Psoas muscle (tissue), 8 donors: ENCODE data around the gene ZFTA. TPM values are rescaled to one million over a fixed set of nuclear protein-coding genes. Genes with fewer than 3 reads are reported as not detected.
"Not testable (repeated sequence)": the region's sequence is repeated elsewhere in the genome, so short reads cannot be mapped to it uniquely, and the experiment has no call there.

Source experiments
- ATAC-seq, 4 donors: fragments of 200-7000 bp; cut with Tn5 transposase; one replicate each; pipeline ENCODE4 v1.9.1; 2020; ENCODE audit warnings: moderate library complexity in 3 of 4, mild to moderate bottlenecking in 2 of 4
- DNase-seq, 2 donors: peaks; one replicate each; pipeline ENCODE4 v3.0.0-alpha.2; 2020
- H3K27ac ChIP-seq: fragments of 200-600 bp; one replicate; pipeline ENCODE4 v1.8.0; 2022
- H3K27me3 ChIP-seq, 3 donors: fragments of 200-600 bp in 1 of 3; one replicate each; pipeline versions ENCODE4 v1.6.1 to v1.8.0; 2013 to 2022; ENCODE audit warnings: low read length in 2 of 3, mild to moderate bottlenecking in 2 of 3, moderate library complexity in 1 of 3; ENCODE audit not compliant: insufficient read depth in 3 of 3
- H3K36me3 ChIP-seq, 2 donors: fragments of 200-600 bp in 1 of 2; one replicate each; pipeline versions ENCODE4 v1.6.1 to v1.8.0; 2013 to 2022; ENCODE audit warnings: low read depth in 1 of 2, mild to moderate bottlenecking in 1 of 2, moderate library complexity in 1 of 2; ENCODE audit not compliant: insufficient read depth in 1 of 2
- H3K4me1 ChIP-seq: fragments of 200-600 bp; one replicate; pipeline ENCODE4 v1.8.0; 2022
- H3K4me3 ChIP-seq: fragments of 200-600 bp; one replicate; pipeline ENCODE4 v1.8.0; 2022; ENCODE audit warnings: mild to moderate bottlenecking
- H3K9me3 ChIP-seq: fragments of 200-600 bp; one replicate; pipeline ENCODE4 v1.8.0; 2022
- WGBS, 3 donors: extraction: QIAGEN DNeasy Blood & Tissue Kit; methylation state at CpG; one replicate each; pipeline versions ENCODE4 v1.1.6 to v1.1.7; 2013; 5-methylcytosine and 5-hydroxymethylcytosine counted together
- intact Hi-C, 2 donors: fragments of 100-400 bp; cut with DNase I; formaldehyde crosslinking; loops; one replicate each; pipeline versions ENCODE4 v1.11.0 to v1.14.2; 2022
- polyA plus RNA-seq, 3 donors: library from polyadenylated mRNA; stranded (reverse); fragments of 200-250 nt; gene quantifications; one replicate each; pipeline ENCODE4 v1.2.3, GENCODE V29; 2013
- total RNA-seq, 4 donors: library from RNA; stranded (reverse); fragmentation: NEBNext Ultra II Directional in 2 of 4; extraction: Animal tissue kit (Norgen Biotek cat#: 25700) in 2 of 4; gene quantifications; one replicate each; pipeline versions ENCODE4 v1.2.1 to v1.2.4, GENCODE V29; 2021 to 2023
- TF ChIP-seq, protein P1 (sequence below): fragments of 200-600 bp; IDR thresholded peaks from one replicate; pipeline ENCODE4 v1.8.0; 2022; ENCODE audit warnings: antibody characterized with exemption
- donor health status: healthy with polysubstance abuse.
- donor health status: DM: no; HTN: no; CAD: no; lungs with moderate emphysema.
- donor health status: Bipolar disorder and iron deficiency.
- donor health status: healthy.
- donor health status: DM: yes; HTN: yes; CAD: no.
- donor health status: DM: no; HTN: no; CAD: no.
- donor health status: DM: no; HTN: no; CAD: no.
- donor health status: DM: yes; HTN: yes; CAD: no.

Gene ZFTA
- total and polyA plus RNA-seq, 7 donors = 2.1 to 14.7 (median 7.5) TPM

DNA sequence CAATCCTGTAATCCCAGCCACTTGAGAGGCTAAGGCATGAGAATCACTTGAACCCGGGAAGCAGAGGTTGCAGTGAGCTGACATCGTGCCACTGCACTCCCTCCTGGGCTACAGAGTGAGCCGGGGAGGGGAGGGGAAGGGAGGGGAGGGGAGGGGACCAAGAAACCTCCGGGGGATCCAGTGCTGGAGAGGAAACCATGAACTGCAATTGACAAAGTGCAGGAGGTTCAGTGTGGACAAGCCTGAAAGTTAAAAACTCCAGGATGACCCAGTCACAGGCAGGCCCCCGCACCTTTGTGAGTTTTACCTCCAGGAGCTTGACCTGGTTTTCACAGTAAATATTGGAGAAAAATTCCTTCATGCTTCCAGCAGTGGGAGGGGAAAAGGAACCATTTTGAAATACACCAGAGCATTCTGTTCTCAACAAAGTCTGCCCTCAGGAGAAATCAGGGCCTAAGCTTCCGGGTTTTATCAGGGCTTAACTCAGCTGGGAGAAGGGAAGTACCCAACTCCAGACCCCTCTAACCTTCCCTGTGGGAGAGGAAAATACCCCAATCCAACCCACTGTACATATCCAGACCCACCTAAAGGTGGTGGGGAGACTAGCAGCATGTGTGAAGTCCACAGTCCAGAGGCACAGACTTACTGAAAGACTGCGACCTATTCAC is 15.5 kb upstream of the ZFTA start:
- no peak overlapping the region for H3K27ac ChIP-seq
- DNase-seq (no peak), ATAC-seq (no peak)
- intact Hi-C loops = no loop called here
- H3K4me1 ChIP-seq = no peaks in the 10 kb centered on the region
- H3K9me3 ChIP-seq = no peaks in the 10 kb centered on the region
- H3K4me3 ChIP-seq = no peak overlapping the region
- peaks cover 0 to 2% (median 0%) of the 10 kb centered on the region in 3 donors for H3K27me3 ChIP-seq
- 45 to 56% (median 49%) methylated on average over 6 to 7 of the region's 7 CpGs for WGBS, 3 donors
- H3K36me3 ChIP-seq = no peaks in the 10 kb centered on the region
- TF ChIP-seq, protein P1, sequence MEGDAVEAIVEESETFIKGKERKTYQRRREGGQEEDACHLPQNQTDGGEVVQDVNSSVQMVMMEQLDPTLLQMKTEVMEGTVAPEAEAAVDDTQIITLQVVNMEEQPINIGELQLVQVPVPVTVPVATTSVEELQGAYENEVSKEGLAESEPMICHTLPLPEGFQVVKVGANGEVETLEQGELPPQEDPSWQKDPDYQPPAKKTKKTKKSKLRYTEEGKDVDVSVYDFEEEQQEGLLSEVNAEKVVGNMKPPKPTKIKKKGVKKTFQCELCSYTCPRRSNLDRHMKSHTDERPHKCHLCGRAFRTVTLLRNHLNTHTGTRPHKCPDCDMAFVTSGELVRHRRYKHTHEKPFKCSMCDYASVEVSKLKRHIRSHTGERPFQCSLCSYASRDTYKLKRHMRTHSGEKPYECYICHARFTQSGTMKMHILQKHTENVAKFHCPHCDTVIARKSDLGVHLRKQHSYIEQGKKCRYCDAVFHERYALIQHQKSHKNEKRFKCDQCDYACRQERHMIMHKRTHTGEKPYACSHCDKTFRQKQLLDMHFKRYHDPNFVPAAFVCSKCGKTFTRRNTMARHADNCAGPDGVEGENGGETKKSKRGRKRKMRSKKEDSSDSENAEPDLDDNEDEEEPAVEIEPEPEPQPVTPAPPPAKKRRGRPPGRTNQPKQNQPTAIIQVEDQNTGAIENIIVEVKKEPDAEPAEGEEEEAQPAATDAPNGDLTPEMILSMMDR = no peak

DNA sequence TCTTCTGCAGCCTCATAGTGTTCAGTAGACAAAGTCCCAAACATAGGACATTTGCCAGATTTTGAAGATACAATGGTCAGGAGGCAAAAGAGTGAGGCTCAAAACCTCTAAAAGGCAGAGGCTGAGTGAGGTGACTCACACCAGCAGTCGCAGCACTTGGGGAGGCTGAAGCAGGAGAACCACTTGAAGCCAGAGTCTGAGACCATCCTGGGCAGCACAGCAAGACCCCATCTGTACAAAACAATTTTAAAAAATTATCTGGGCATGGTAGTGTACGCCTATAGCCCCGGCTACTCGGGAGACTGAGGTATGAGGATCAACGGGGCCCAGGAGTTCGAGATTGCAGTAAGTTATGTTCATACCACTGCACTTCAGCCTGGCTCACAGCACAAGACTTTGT is 14.2 kb upstream of the ZFTA start:
- Histone ChIP-seq H3K4me1 (no peaks in the 10 kb centered on the region), H3K4me3 (no peak overlapping the region), H3K9me3 (no peaks in the 10 kb centered on the region), H3K36me3 (no peaks in the 10 kb centered on the region), H3K27ac (no peak overlapping the region), H3K27me3 (peaks cover 0 to 2% (median 0%) of the 10 kb centered on the region in 3 donors)
- intact Hi-C loops = no loop called here
- 87 to 98% (median 97%) methylated on average over 6 of the region's 6 CpGs for WGBS, 3 donors
- DNase-seq (no peak), ATAC-seq (no peak)
- TF ChIP-seq, protein P1 = no peak

DNA sequence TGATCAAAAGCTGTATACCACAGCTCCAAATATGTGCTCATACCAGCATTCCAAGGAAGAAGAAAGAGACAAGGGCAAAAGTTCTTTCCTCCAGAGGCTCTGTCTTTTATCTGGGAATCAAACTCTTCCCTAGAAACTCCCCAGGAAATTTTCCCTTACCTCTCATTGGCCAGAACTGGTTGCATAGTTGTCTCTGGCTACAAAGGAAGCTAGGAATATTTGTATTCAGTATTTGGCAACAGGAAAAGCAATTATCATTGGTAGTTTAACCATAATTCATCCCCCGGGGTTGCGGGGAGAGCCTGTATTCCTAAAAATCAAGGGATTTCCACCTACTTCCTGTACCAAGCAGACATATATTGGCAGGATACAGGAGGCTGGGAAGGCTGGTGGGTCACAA is 10.5 kb upstream of the ZFTA start:
- DNase-seq (no peak), ATAC-seq (no peak)
- H3K4me3 ChIP-seq = no peak overlapping the region
- H3K27me3 ChIP-seq = no peaks in the 10 kb centered on the region
- H3K4me1 ChIP-seq = no peaks in the 10 kb centered on the region
- no peaks in the 10 kb centered on the region for H3K36me3 ChIP-seq
- 48 to 49% (median 49%) methylated on average over 2 of the region's 2 CpGs for WGBS, 3 donors
- no peak overlapping the region for H3K27ac ChIP-seq
- TF ChIP-seq, protein P1 = no peak
- H3K9me3 ChIP-seq = no peaks in the 10 kb centered on the region
- intact Hi-C loops = no loop called here

DNA sequence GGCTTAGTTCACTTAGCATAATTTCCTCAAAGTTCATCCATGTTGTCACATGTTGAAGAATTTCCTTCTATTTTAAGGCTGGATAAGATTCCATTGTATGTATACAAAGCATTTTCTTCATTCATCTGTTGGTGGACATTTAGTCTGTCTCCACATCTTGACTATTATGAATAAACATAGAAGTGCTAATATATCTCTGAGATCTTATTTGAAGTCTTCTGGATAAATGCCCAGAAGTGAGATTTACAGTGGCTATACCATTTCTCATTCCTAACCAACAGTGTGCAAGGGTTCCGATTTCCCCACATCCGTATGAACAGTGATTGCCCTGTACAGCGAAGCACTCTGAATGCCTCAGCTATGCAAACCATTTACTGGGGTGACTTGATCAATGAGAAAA is 6.6 kb upstream of the ZFTA start:
- 85 to 96% (median 88%) methylated on average over 3 of the region's 3 CpGs for WGBS, 3 donors
- H3K4me1 ChIP-seq = no peaks in the 10 kb centered on the region
- TF ChIP-seq, protein P1 = no peak
- no peak overlapping the region for H3K4me3 ChIP-seq
- no peak for DNase-seq
- H3K36me3 ChIP-seq = no peaks in the 10 kb centered on the region
- H3K27me3 ChIP-seq = no peaks in the 10 kb centered on the region
- no peaks in the 10 kb centered on the region for H3K9me3 ChIP-seq
- ATAC-seq = no peak
- no peak overlapping the region for H3K27ac ChIP-seq
- intact Hi-C loops = no loop called here

DNA sequence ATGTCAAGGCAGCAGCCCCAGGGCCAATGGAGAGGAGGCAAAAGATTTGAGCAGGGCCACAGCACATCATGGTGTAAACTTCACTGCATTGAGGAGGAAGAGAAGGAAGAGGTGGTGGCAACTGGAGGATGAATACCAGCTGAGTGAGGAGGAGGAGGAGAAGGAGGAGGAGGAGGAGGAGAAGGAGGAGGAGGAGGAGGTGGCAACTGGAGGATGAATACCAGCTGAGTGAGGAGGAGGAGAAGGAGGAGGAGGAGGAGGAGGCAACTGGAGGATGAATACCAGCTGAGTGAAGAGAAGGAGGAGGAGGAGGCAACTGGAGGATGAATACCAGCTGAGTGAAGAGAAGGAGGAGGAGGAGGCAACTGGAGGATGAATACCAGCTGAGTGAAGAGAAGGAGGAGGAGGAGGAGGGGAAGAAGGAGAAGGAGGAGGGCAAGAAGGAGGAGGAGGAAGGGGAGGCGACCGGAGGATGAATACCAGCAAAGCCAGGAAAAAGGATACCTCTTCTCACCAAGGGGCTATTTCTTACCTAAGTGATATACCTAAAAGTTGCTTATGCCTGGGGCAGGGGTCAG is 3.3 kb upstream of the ZFTA start:
- ATAC-seq, intact Hi-C loops: not testable (repeated sequence)

More for the DNA sequence above, 3.3 kb upstream of the ZFTA start:
- 90 to 92% (median 91%) methylated on average over 2 of the region's 2 CpGs for WGBS, 3 donors
- not testable (repeated sequence) for DNase-seq, H3K27me3 ChIP-seq, H3K4me3 ChIP-seq, H3K4me1 ChIP-seq, H3K36me3 ChIP-seq, H3K27ac ChIP-seq, H3K9me3 ChIP-seq
